Measurements from ENCODE around the gene ORC3. TPM values are rescaled to one million over a fixed set of nuclear protein-coding genes. Genes with fewer than 3 reads are reported as not detected.
"Not testable (repeated sequence)": the region's sequence is repeated elsewhere in the genome, so short reads cannot be mapped to it uniquely, and the experiment has no call there.

The ORC3 gene
- total RNA-seq, 4 donors from 2014 or later = 11.4 to 21.6 (median 13.9) TPM

DNA sequence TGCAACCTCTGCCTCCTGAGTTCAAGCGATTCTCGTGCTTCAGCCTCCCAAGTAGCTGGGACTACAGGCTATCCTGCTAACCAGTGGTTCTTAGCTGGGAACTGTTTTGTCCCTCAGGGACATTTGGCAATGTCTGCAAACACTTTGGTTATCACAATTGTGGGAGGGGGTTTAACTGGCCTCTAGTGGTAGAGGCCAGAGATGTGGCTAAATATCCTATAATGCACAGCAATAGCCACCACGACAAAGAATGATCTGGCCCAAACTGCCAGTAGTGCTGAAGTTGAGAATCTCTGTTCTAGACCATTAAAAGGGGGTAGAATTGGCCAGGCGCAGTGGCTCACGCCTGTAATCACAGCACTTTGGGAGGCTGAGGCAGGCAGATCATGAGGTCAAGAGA, 83.3 kb downstream of the ORC3 start:
- TF ChIP-seq, protein P1, sequence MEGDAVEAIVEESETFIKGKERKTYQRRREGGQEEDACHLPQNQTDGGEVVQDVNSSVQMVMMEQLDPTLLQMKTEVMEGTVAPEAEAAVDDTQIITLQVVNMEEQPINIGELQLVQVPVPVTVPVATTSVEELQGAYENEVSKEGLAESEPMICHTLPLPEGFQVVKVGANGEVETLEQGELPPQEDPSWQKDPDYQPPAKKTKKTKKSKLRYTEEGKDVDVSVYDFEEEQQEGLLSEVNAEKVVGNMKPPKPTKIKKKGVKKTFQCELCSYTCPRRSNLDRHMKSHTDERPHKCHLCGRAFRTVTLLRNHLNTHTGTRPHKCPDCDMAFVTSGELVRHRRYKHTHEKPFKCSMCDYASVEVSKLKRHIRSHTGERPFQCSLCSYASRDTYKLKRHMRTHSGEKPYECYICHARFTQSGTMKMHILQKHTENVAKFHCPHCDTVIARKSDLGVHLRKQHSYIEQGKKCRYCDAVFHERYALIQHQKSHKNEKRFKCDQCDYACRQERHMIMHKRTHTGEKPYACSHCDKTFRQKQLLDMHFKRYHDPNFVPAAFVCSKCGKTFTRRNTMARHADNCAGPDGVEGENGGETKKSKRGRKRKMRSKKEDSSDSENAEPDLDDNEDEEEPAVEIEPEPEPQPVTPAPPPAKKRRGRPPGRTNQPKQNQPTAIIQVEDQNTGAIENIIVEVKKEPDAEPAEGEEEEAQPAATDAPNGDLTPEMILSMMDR (IDR thresholded peaks at IDR 0.05) = no peak
- no peak for DNase-seq (ENCODE audit: low spot score)
- ATAC-seq (ENCODE audit: low FRiP score) = no peak

DNA sequence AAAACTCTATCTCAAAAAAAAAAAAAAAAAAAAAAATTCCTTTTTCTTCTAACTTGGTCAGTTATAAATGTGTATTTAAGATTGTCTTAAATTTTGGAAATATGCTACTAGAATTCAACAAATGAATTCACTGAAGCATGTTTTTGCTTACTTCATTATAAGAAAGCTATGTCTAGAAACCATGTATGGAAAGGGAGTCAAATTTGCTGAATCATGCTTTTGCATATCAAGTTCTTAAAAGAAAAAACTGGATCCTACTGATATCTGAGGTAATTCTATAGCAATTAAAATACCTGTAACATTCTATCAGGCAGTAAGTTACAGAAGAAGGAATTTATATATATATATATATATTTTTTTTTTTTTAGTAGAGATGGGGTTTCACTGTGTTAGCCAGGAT, 84.4 kb downstream of the ORC3 start:
- DNase-seq (ENCODE audit: low spot score) (no peak), ATAC-seq (ENCODE audit: low FRiP score) (no peak)
- TF ChIP-seq, protein P1 (IDR thresholded peaks at IDR 0.05) = no peak

DNA sequence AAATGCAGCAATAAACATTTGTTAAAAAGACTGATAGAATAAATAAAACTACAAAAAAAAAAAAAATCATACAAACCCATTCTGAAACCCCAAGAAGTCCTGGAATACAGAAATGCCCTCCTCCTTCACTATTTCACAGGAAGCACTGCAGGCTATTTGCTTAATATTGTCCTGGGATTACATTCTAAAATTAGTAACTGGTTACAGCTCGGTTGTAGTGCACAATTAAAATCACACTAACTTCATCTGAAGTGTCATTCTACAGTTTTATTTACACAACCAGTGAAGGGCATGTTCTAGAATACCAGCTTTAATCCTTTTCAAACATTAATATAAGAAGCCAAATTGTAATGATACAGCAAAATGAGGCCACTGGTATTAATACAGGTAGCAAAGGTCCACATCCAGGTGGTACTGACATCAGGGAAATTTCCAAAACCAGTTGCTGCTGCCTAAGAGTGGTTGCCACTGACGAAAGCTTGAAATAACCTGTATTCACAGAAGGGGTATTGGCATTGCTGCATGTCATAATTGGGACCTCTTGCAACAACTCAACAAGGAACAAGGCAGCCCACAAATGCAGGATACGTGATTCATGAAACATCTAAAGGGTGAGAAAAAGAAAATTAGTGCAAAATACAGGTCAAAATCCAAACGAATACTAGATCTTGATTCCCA, 85.2 kb downstream of the ORC3 start:
- no peak for ATAC-seq (ENCODE audit: low FRiP score)

DNA sequence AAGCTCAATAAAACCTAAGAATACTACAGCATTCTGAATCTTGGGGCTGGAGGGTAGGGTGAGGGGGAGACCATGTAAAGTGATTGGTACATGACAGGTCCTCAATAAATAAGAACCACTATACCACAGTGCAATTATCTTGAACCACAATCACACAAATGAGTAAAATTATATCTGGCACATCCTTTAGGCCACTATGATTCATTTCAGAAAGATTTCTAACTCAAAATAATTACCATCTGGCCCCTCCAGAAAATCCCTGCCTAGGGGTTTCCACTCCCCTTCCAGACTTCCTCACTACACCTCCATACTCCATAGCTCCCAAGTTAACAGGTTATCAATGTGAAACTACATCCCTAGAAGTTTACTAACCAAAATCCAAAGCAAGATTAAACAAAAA, 92.4 kb downstream of the ORC3 start:
- DNase-seq (ENCODE audit: low spot score) (no peak), ATAC-seq (ENCODE audit: low FRiP score) (no peak)
- TF ChIP-seq, protein P1 (IDR thresholded peaks at IDR 0.05) = no peak

More for the DNA sequence above, 85.2 kb downstream of the ORC3 start:
- no peak for DNase-seq (ENCODE audit: low spot score)
- TF ChIP-seq, protein P1 (IDR thresholded peaks at IDR 0.05) = no peak

DNA sequence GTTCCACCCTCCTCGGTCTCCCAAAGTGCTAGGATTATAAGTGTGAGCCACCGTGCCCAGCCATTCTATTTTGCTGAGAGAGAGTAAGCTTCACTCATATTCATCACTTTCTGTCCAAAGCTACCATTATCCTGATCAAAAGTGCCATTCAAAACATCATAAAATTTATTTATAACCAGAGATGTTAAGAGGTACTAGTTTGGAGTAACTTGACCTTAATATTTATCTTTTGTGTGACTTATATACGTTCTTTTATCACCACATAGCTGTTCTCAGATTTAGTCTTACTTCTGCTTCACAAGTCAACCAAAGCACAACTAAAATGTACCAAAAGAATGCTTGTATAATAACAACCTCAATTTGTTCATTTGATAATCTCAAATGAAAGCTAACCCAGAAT, 94.0 kb downstream of the ORC3 start:
- DNase-seq (ENCODE audit: low spot score) = no peak
- no peak for ATAC-seq (ENCODE audit: low FRiP score)
- TF ChIP-seq, protein P1 (IDR thresholded peaks at IDR 0.05) = no peak

DNA sequence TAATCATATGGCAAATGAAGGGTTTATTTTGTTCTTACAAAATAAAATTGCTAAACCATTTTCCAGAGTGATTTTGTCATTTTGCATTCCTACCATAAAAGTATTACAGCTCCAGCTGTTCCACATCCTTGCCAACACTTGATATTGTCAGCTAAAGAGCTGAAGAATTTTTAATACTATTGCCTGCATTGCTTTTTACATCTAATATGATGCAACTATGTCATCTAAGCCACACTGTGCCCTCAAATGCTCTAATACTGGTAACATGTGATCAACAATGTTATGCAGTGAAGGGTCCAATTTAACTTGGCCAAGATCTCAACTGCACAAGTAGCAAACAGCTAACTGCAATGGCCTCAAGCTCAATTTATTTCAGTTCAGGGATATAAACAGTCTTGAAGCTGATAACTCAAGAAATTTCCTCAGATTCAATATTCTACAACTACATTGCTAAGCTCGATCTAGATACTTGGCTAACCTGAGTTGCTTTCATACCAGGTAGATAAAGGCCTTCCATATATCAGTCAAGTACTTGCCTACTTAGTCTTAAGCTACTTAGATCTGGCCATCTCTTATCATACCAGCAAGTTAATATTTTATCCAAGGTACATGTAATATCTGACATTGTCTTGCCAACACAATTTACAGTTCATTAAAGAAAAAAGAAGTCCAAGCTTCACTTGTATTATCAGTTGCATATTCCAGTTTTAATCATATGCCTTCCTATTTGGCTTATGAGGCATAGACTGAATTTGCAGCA, 95.1 kb downstream of the ORC3 start:
- no peak for DNase-seq (ENCODE audit: low spot score)
- TF ChIP-seq, protein P1 (IDR thresholded peaks at IDR 0.05) = no peak
- ATAC-seq (ENCODE audit: low FRiP score) = no peak

DNA sequence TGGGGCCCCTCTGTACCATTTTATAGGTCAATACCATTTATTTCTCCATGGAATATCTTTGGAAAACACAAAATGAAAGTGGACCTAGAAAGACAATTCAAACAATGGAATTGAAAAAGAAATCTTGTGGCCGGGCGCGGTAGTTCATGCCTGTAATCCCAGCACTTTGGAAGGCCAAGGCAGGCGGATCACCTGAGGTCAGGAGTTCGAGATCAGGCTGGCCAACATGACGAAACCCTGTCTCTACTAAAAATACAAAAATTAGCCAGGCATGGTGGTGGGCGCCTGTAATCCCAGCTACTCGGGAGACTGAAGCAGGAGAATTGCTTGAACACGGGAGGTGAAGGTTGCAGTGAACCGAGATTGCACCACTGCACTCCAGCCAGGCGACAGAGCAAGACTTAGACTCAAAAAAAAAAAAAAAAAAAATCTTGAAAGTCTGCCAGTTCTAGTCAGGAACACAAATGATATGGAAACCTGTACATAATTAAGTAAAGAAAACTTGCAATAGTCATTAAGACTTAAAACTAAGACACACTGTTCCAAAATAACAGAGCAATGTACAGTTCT, 96.8 kb downstream of the ORC3 start:
- ATAC-seq (ENCODE audit: low FRiP score); DNase-seq (ENCODE audit: low spot score): not testable (repeated sequence)
